ENCODE data around the gene SSX2IP.

DNA sequence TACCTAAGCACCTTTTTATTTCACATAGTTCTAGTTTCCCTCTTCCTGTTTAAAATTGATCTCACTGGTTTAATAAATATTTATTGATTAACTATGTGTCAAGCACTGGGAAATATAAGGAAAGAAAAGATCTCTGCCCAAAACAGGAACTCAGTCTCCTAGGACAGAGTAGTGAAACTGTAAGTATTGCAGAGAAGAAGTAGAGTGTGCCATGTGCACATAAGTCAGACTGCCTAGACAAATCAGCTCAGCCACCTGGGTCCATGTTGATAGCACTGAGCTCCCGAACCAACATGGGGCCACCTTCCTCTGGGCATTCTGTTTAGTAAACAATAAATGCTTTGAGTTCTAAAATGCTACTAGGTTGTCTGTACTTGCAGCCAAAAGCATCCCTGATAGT, 9.8 kb upstream of the SSX2IP start:
- no peak for TF ChIP-seq EZH2 (IDR thresholded peaks at IDR 0.05; ENCODE audit: borderline replicate concordance, low read length)
- TF ChIP-seq, protein P1, sequence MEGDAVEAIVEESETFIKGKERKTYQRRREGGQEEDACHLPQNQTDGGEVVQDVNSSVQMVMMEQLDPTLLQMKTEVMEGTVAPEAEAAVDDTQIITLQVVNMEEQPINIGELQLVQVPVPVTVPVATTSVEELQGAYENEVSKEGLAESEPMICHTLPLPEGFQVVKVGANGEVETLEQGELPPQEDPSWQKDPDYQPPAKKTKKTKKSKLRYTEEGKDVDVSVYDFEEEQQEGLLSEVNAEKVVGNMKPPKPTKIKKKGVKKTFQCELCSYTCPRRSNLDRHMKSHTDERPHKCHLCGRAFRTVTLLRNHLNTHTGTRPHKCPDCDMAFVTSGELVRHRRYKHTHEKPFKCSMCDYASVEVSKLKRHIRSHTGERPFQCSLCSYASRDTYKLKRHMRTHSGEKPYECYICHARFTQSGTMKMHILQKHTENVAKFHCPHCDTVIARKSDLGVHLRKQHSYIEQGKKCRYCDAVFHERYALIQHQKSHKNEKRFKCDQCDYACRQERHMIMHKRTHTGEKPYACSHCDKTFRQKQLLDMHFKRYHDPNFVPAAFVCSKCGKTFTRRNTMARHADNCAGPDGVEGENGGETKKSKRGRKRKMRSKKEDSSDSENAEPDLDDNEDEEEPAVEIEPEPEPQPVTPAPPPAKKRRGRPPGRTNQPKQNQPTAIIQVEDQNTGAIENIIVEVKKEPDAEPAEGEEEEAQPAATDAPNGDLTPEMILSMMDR (IDR thresholded peaks at IDR 0.05; ENCODE audit: low read length): no peak
